Neural progenitor cell (in vitro differentiated cells): ENCODE data around the gene CCM2.

ENCODE experiments used
- EZH2 ChIP-seq: fragments of 200-600 bp; sonication (generic); IDR thresholded peaks from 2 replicates; pipeline ENCODE4 v1.6.1; 2017; ENCODE audit warnings: antibody characterized with exemption, mild to moderate bottlenecking, moderate library complexity
- EZH2phosphoT487 ChIP-seq: fragments of 200-600 bp; sonication (generic); IDR thresholded peaks from 2 replicates; pipeline ENCODE4 v1.6.1; 2017; ENCODE audit warnings: antibody characterized with exemption
- TF ChIP-seq, protein P1 (sequence below): fragments of 200-600 bp; sonication (generic); IDR thresholded peaks from 2 replicates; pipeline ENCODE4 v1.5.1; 2017; ENCODE audit warnings: antibody characterized with exemption, mild to moderate bottlenecking

DNA sequence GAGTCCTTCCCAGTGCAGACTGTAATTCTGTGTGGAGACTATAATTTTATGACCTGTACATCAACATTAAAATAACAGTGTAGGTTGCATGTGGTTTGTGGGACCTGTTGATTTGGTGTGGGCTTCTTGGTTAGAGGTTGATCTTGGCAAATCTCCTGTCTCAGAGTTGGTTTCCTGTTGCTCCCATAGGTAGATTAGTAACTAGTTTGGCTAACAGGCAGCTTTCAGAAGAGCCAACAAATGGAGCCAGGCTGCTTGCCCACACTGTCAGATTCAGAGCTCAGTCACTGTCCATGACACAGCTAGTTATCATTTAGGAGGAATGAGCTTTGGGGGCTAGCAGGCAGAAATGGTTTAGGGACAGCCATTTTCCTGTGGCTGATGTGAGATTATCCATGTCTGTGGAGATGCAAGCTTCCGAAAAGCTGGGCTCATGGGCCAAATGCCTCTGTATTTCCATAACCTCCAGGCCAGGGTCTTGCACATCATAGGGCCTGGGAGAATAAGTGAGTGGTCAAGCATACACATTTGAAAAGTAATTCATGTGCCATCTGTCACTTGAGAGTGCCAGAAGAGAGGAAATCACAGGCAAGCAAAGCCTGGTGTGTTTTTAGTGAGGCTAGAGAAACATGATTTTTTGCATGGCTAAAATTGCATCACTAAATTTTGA is 33.4 kb downstream of the CCM2 start:
- TF ChIP-seq EZH2 = no peak
- TF ChIP-seq, protein P1, sequence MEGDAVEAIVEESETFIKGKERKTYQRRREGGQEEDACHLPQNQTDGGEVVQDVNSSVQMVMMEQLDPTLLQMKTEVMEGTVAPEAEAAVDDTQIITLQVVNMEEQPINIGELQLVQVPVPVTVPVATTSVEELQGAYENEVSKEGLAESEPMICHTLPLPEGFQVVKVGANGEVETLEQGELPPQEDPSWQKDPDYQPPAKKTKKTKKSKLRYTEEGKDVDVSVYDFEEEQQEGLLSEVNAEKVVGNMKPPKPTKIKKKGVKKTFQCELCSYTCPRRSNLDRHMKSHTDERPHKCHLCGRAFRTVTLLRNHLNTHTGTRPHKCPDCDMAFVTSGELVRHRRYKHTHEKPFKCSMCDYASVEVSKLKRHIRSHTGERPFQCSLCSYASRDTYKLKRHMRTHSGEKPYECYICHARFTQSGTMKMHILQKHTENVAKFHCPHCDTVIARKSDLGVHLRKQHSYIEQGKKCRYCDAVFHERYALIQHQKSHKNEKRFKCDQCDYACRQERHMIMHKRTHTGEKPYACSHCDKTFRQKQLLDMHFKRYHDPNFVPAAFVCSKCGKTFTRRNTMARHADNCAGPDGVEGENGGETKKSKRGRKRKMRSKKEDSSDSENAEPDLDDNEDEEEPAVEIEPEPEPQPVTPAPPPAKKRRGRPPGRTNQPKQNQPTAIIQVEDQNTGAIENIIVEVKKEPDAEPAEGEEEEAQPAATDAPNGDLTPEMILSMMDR = no peak
- TF ChIP-seq EZH2phosphoT487 = no peak
